Stimulated activated memory B cell treated with anti-CD40 and anti-IgM and Interleukin-4, amounts not matched to agents 10 μg/mL and 1 μg/mL and 100 μg/mL, for 72 hours (primary cell): Measurements from ENCODE around the gene CHRM4.

Source experiments
- ATAC-seq: fragments of 150-1000 bp; cut with Tn5 transposase; 2 replicates; pipeline ENCODE4 v1.10.0; 2021
- H3K27ac Mint-ChIP-seq: one replicate; pipeline ENCODE4 v1.8.0; 2022; ENCODE audit warnings: mild to moderate bottlenecking, mixed read lengths
- H3K27me3 Mint-ChIP-seq: one replicate; pipeline ENCODE4 v1.8.0; 2022; ENCODE audit warnings: mixed read lengths
- H3K36me3 Mint-ChIP-seq: one replicate; pipeline ENCODE4 v1.8.0; 2022; ENCODE audit warnings: mixed read lengths
- H3K4me1 Mint-ChIP-seq: one replicate; pipeline ENCODE4 v1.8.0; 2022; ENCODE audit warnings: mixed read lengths
- H3K4me3 Mint-ChIP-seq: one replicate; pipeline ENCODE4 v1.8.0; 2022; ENCODE audit warnings: mild to moderate bottlenecking, moderate library complexity, mixed read lengths
- H3K9me3 Mint-ChIP-seq: one replicate; pipeline ENCODE4 v1.8.0; 2022; ENCODE audit warnings: mixed read lengths

Gene CHRM4

GRCh38 chr11:46341454-46341853 lies 50.1 kb downstream of the CHRM4 start:
- Mint-ChIP-seq H3K4me1 (peaks cover 19% of the 10 kb centered on the region), H3K36me3 (no peaks in the 10 kb centered on the region), H3K4me3 (no peak overlapping the region), H3K27ac (no peak overlapping the region), H3K27me3 (peaks cover 29% of the 10 kb centered on the region), H3K9me3 (no peaks in the 10 kb centered on the region)
- ATAC-seq, result no peak

DNA sequence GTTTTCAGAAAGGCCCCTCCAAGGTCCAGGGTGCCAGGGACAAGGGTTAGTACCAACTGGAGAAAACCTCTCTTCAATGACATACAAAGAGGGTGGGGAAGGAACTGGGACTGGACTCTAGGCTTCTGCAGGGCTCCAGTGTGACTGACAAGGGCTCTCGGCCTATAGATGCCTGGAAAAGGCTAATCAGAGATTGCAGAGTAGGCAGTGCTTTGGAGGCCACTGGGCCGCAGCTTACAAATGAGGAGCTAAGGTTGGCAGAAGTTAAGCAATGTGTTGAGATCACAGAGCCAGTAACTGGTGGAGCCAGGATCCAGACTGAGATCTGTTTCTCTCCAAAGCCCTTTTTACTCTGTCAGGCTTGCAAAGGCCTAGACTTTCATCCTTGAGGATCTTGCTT lies 51.8 kb downstream of the CHRM4 start:
- Mint-ChIP-seq H3K4me3 (no peak overlapping the region), H3K36me3 (no peaks in the 10 kb centered on the region), H3K27ac (no peak overlapping the region), H3K9me3 (no peaks in the 10 kb centered on the region), H3K27me3 (peaks cover 45% of the 10 kb centered on the region), H3K4me1 (peaks cover 3% of the 10 kb centered on the region)
- no peak for ATAC-seq

GRCh38 chr11:46338988-46339666 lies 52.4 kb downstream of the CHRM4 start:
- no peak for ATAC-seq
- no peaks in the 10 kb centered on the region for H3K9me3 Mint-ChIP-seq
- no peaks in the 10 kb centered on the region for H3K4me1 Mint-ChIP-seq
- no peak overlapping the region for H3K4me3 Mint-ChIP-seq
- H3K27me3 Mint-ChIP-seq, result peaks cover 52% of the 10 kb centered on the region
- H3K36me3 Mint-ChIP-seq, result no peaks in the 10 kb centered on the region
- no peak overlapping the region for H3K27ac Mint-ChIP-seq

DNA sequence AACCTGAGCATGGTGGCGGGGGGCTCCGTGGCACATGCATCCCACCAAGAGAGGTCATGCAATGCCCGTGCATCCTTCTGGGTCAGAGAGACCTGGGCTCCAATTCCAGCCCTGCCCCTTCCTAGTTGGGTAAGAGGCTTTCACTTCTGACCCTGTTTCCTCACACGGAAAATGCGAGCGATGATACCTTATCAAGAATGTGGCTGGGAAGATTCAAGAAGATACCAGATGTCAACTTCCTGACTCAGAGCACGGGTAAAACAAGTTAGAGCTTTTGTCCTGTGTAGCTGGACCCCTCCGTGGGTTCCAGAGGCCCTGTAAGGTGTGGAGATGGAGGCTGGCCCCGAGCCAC lies 53.0 kb downstream of the CHRM4 start:
- ATAC-seq, result no peak
- no peak overlapping the region for H3K4me3 Mint-ChIP-seq
- H3K9me3 Mint-ChIP-seq, result no peaks in the 10 kb centered on the region
- peaks cover 57% of the 10 kb centered on the region for H3K27me3 Mint-ChIP-seq
- no peaks in the 10 kb centered on the region for H3K36me3 Mint-ChIP-seq
- H3K27ac Mint-ChIP-seq, result no peak overlapping the region
- H3K4me1 Mint-ChIP-seq, result peaks cover 3% of the 10 kb centered on the region

GRCh38 chr11:46337626-46338345 lies 53.8 kb downstream of the CHRM4 start:
- Mint-ChIP-seq H3K4me3 (no peak overlapping the region), H3K27ac (no peak overlapping the region), H3K36me3 (no peaks in the 10 kb centered on the region), H3K27me3 (peaks cover 65% of the 10 kb centered on the region), H3K4me1 (peaks cover 8% of the 10 kb centered on the region), H3K9me3 (no peaks in the 10 kb centered on the region)
- ATAC-seq, result no peak

GRCh38 chr11:46336563-46337180 lies 54.9 kb downstream of the CHRM4 start:
- no peak overlapping the region for H3K4me3 Mint-ChIP-seq
- H3K27me3 Mint-ChIP-seq, result peaks cover 77% of the 10 kb centered on the region
- H3K36me3 Mint-ChIP-seq, result no peaks in the 10 kb centered on the region
- no peak overlapping the region for H3K27ac Mint-ChIP-seq
- peaks cover 15% of the 10 kb centered on the region for H3K4me1 Mint-ChIP-seq
- ATAC-seq, result no peak
- no peaks in the 10 kb centered on the region for H3K9me3 Mint-ChIP-seq

GRCh38 chr11:46335890-46336562 lies 55.5 kb downstream of the CHRM4 start:
- H3K4me1 Mint-ChIP-seq, result peaks cover 19% of the 10 kb centered on the region
- no peak overlapping the region for H3K4me3 Mint-ChIP-seq
- peaks cover 83% of the 10 kb centered on the region for H3K27me3 Mint-ChIP-seq
- no peaks in the 10 kb centered on the region for H3K9me3 Mint-ChIP-seq
- no peak for ATAC-seq
- no peak overlapping the region for H3K27ac Mint-ChIP-seq
- H3K36me3 Mint-ChIP-seq, result no peaks in the 10 kb centered on the region

GRCh38 chr11:46335271-46335670 lies 56.3 kb downstream of the CHRM4 start:
- ATAC-seq, result no peak
- Mint-ChIP-seq H3K4me1 (peaks cover 27% of the 10 kb centered on the region), H3K27ac (no peak overlapping the region), H3K4me3 (no peak overlapping the region), H3K27me3 (peaks cover 91% of the 10 kb centered on the region), H3K36me3 (no peaks in the 10 kb centered on the region), H3K9me3 (no peaks in the 10 kb centered on the region)

DNA sequence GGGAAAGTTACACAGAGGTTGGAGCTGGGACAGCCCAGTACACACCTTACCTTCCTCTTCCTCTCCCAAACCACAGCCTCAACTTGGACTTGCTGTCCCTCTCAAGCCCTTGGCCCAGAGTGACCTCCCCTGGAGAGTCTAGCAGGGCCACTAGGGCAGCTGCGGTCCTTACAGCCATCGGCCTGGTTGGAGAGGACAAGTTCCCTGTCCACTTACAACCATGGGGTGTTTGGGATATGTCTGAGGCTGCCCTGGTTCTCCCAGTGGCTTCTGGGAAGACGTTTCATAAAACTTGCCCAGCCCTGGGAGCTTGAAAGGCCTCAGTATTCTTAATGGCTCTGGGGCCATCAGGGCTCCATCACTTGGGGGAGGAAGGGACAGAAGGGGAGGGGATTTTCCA lies 57.4 kb downstream of the CHRM4 start:
- Mint-ChIP-seq H3K27me3 (peaks cover 100% of the 10 kb centered on the region), H3K9me3 (no peaks in the 10 kb centered on the region), H3K4me3 (no peak overlapping the region), H3K27ac (no peak overlapping the region), H3K36me3 (no peaks in the 10 kb centered on the region), H3K4me1 (peaks cover 29% of the 10 kb centered on the region)
- no peak for ATAC-seq
